HCT116 (cell line): ENCODE data around the gene HSD17B12. TPM values are rescaled to one million over a fixed set of nuclear protein-coding genes. Genes with fewer than 3 reads are reported as not detected.

Experiments used
- ATAC-seq: fragments of 200-7000 bp; cut with Tn5 transposase; 2 replicates; pipeline ENCODE4 v1.9.1; 2020; ENCODE audit warnings: mild to moderate bottlenecking, moderate library complexity
- BruUV-seq: library from RNA; stranded (reverse); fragments of 400-500 nt; replicated peaks from 2 replicates; lab custom pipeline; 2021; lab: Mats Ljungman, UMichigan
- CTCF ChIA-PET: fragments of 300-600 bp; sonication (Branson Sonifier 250); formaldehyde crosslinking; loops from one replicate; lab custom pipeline; 2021; ENCODE audit warnings: antibody characterized with exemption; lab: Charles Lee
- POLR2A ChIA-PET: fragments of 300-600, 350-600 bp; sonication (Branson Sonifier 250); formaldehyde crosslinking; loops from one replicate; lab custom pipeline; 2021; ENCODE audit warnings: antibody characterized with exemption; lab: Charles Lee
- RAD21 ChIA-PET, 2 experiments: fragments of 300-600 bp; sonication (Branson Sonifier 250); formaldehyde crosslinking; loops; one replicate each; lab custom pipeline; 2023; ENCODE audit warnings: low total read pairs in 2 of 2; ENCODE audit not compliant: uncharacterized antibody in 2 of 2, unreplicated experiment in 2 of 2, low non-redundant PET in 1 of 2; lab: Charles Lee
- DNase-seq: peaks from one replicate; pipeline ENCODE4 v3.0.0-alpha.2; 2010; ENCODE audit warnings: low read depth, low spot score
- H2AFZ ChIP-seq: fragments of 200-600 bp; shearing (Covaris generic), sonication (generic); 2 replicates; pipeline ENCODE4 v1.6.1; 2017; ENCODE audit warnings: low read depth, mixed run types, mixed read lengths, antibody characterized with exemption, low read length; ENCODE audit not compliant: poor library complexity, severe bottlenecking
- H3K27ac ChIP-seq: 2 replicates; pipeline ENCODE4 v1.5.1; 2012; ENCODE audit warnings: low read depth, low read length
- H3K27me3 ChIP-seq: fragments of 200-600 bp; sonication (generic); 2 replicates; pipeline ENCODE4 v1.6.1; 2016; ENCODE audit warnings: mixed run types, low read length, mixed read lengths; ENCODE audit not compliant: insufficient read depth
- H3K36me3 ChIP-seq, 2 experiments: fragments of 200-500 bp in 1 of 2; fragments of 200-600 bp in 1 of 2; sonication (Bioruptor generic) in 1 of 2; sonication (generic) in 1 of 2; 2 replicates each; pipeline versions ENCODE4 v1.5.1 to v1.6.1; 2014 to 2016; ENCODE audit warnings: low read length in 2 of 2, inconsistent platforms in 1 of 2, mixed read lengths in 1 of 2, mixed run types in 1 of 2; ENCODE audit not compliant: insufficient read depth in 2 of 2, control insufficient read depth in 1 of 2
- H3K4me1 ChIP-seq, 2 experiments: fragments of 200-600 bp in 1 of 2; sonication (generic) in 1 of 2; 2 replicates each; pipeline versions ENCODE4 v1.5.1 to v1.6.1; 2012 to 2017; ENCODE audit warnings: low read length in 2 of 2, inconsistent platforms in 1 of 2, mild to moderate bottlenecking in 1 of 2, mixed read lengths in 1 of 2, mixed run types in 1 of 2, moderate library complexity in 1 of 2; ENCODE audit not compliant: insufficient read depth in 2 of 2, control insufficient read depth in 1 of 2
- H3K4me2 ChIP-seq: fragments of 200-600 bp; sonication (generic); 2 replicates; pipeline ENCODE4 v1.6.1; 2017; ENCODE audit warnings: mixed run types, low read length, mixed read lengths
- H3K4me3 ChIP-seq, 2 experiments: fragments of 200-600 bp in 1 of 2; sonication (generic) in 1 of 2; replicated peaks in 1 of 2; 2 replicates each; pipeline ENCODE4 v1.5.1; 2011 to 2016; ENCODE audit warnings: low read length in 2 of 2, control low read depth in 1 of 2, low read depth in 1 of 2, mild to moderate bottlenecking in 1 of 2, mixed read lengths in 1 of 2, mixed run types in 1 of 2
- H3K79me2 ChIP-seq: fragments of 200-600 bp; sonication (generic); 2 replicates; pipeline ENCODE4 v1.6.1; 2017; ENCODE audit warnings: mild to moderate bottlenecking, mixed run types, low read length, moderate library complexity, mixed read lengths; ENCODE audit not compliant: insufficient read depth
- H3K9ac ChIP-seq: fragments of 200-600 bp; sonication (generic); 2 replicates; pipeline ENCODE4 v1.6.1; 2016; ENCODE audit warnings: low read length, mixed read lengths
- H3K9me2 ChIP-seq: fragments of 200-600 bp; sonication (generic), shearing (Covaris generic); 2 replicates; pipeline ENCODE4 v1.6.1; 2017; ENCODE audit warnings: mixed run types, mild to moderate bottlenecking, moderate library complexity; ENCODE audit not compliant: insufficient read depth
- H3K9me3 ChIP-seq, 2 experiments: fragments of 200-500 bp in 1 of 2; fragments of 200-600 bp in 1 of 2; sonication (Bioruptor generic) in 1 of 2; sonication (generic) in 1 of 2; 2 replicates each; pipeline ENCODE4 v1.6.1; 2014 to 2017; ENCODE audit warnings: low read length in 2 of 2, mixed read lengths in 2 of 2, inconsistent platforms in 1 of 2, low read depth in 1 of 2, mild to moderate bottlenecking in 1 of 2, mixed run types in 1 of 2, moderate library complexity in 1 of 2; ENCODE audit not compliant: control insufficient read depth in 1 of 2, insufficient read depth in 1 of 2
- H4K20me1 ChIP-seq: fragments of 200-600 bp; sonication (generic), shearing (Covaris generic); 2 replicates; pipeline ENCODE4 v1.6.1; 2017; ENCODE audit warnings: mixed run types, mild to moderate bottlenecking, moderate library complexity; ENCODE audit not compliant: insufficient read depth
- ATF3 ChIP-seq: IDR thresholded peaks from 2 replicates; pipeline ENCODE4 v1.6.1; 2012
- CEBPB ChIP-seq: IDR thresholded peaks from 2 replicates; pipeline ENCODE4 v1.6.1; 2012; ENCODE audit warnings: low read depth
- CTCF ChIP-seq, 3 experiments: fragments of 200-600 bp in 1 of 3; sonication (generic) in 1 of 3; IDR thresholded peaks in 2 of 3; conservative IDR thresholded peaks in 1 of 3; 2 replicates each; pipeline ENCODE4 v1.5.1; 2012 to 2017; ENCODE audit warnings: low read depth in 2 of 3, low read length in 2 of 3, antibody characterized with exemption in 1 of 3, borderline replicate concordance in 1 of 3, control low read depth in 1 of 3, mild to moderate bottlenecking in 1 of 3, mixed read lengths in 1 of 3, mixed run types in 1 of 3, moderate library complexity in 1 of 3; ENCODE audit not compliant: insufficient read depth in 1 of 3
- EGR1 ChIP-seq: IDR thresholded peaks from 2 replicates; pipeline ENCODE4 v1.6.1; 2012; ENCODE audit warnings: low read depth
- ELF1 ChIP-seq: IDR thresholded peaks from 2 replicates; pipeline ENCODE4 v1.6.1; 2012; ENCODE audit warnings: low read depth, borderline replicate concordance
- EZH2phosphoT487 ChIP-seq: fragments of 200-600 bp; IDR thresholded peaks from 2 replicates; pipeline ENCODE4 v1.6.1; 2018; ENCODE audit warnings: antibody characterized with exemption, borderline replicate concordance
- FOSL1 ChIP-seq: IDR thresholded peaks from 2 replicates; pipeline ENCODE4 v1.6.1; 2012; ENCODE audit warnings: low read depth
- JUND ChIP-seq: IDR thresholded peaks from 2 replicates; pipeline ENCODE4 v1.6.1; 2012
- MAX ChIP-seq: IDR thresholded peaks from 2 replicates; pipeline ENCODE4 v1.6.1; 2012
- POLR2AphosphoS5 ChIP-seq: IDR thresholded peaks from 2 replicates; pipeline ENCODE4 v1.6.1; 2011; ENCODE audit warnings: mild to moderate bottlenecking, low read depth, low read length, moderate library complexity
- SP1 ChIP-seq: IDR thresholded peaks from 2 replicates; pipeline ENCODE4 v1.6.1; 2012; ENCODE audit warnings: low read depth
- SRF ChIP-seq: IDR thresholded peaks from 2 replicates; pipeline ENCODE4 v1.6.1; 2012; ENCODE audit warnings: low read depth
- ZBTB33 ChIP-seq: IDR thresholded peaks from 2 replicates; pipeline ENCODE4 v1.6.1; 2011; ENCODE audit warnings: mild to moderate bottlenecking, low read length, moderate library complexity; ENCODE audit not compliant: insufficient replicate concordance; ENCODE audit errors: extremely low read depth
- ZFX ChIP-seq: fragments of 450-650 bp; IDR thresholded peaks from 2 replicates; pipeline ENCODE4 v1.6.1; 2017
- intact Hi-C: fragments of 100-400 bp; cut with micrococcal nuclease; formaldehyde crosslinking; loops from 2 replicates; pipeline ENCODE4 v1.10.0; 2022
- total RNA-seq: library from RNA; stranded (reverse); gene quantifications from one replicate; pipeline ENCODE4 v1.2.1, GENCODE V29; 2021; ENCODE audit not compliant: unreplicated experiment

The HSD17B12 gene
- total RNA-seq, 1 experiment from 2014 or later = 83.7 TPM

GRCh38 chr11:43898574-43898973, 218.0 kb downstream of the HSD17B12 start:
- ChIA-PET POLR2A (no interaction called here), RAD21 (no interaction called here), CTCF (no interaction called here)
- ATAC-seq (no peak), DNase-seq (no peak)
- Histone ChIP-seq H3K36me3 (peaks cover 8 to 17% of the 10 kb centered on the region in 2 experiments; a peak in 3 of 4 replicates), H3K79me2 (no peaks in the 10 kb centered on the region), H3K9me2 (no peaks in the 10 kb centered on the region), H3K9me3 (no peaks in the 10 kb centered on the region), H3K4me2 (no peak overlapping the region), H2AFZ (no peak overlapping the region), H4K20me1 (no peaks in the 10 kb centered on the region), H3K27me3 (no peaks in the 10 kb centered on the region), H3K4me3 (no peak overlapping the region), H3K9ac (no peak overlapping the region), H3K4me1 (no peaks in the 10 kb centered on the region), H3K27ac (no peak overlapping the region)
- TF ChIP-seq JUND (no peak), POLR2AphosphoS5 (no peak), SRF (no peak), ZBTB33 (no peak), CEBPB (no peak), CTCF (IDR thresholded peaks at IDR 0.05 in 2 of 3, conservative IDR thresholded peaks at IDR 0.05 in 1 of 3; ENCODE audit: borderline replicate concordance in 1 of 3, insufficient read depth in 1 of 3, low read depth in 2 of 3, low read length in 2 of 3) (no peak), ATF3 (no peak), EGR1 (no peak), ELF1 (no peak), MAX (no peak), SP1 (no peak), ZFX (no peak), EZH2phosphoT487 (no peak), FOSL1 (no peak)
- no TSS peak for BruUV-seq
- intact Hi-C loops = no loop called here
